Measurements from ENCODE around the gene KRTAP13-2. TPM values are rescaled to one million over a fixed set of nuclear protein-coding genes. Genes with fewer than 3 reads are reported as not detected.

The KRTAP13-2 gene
- total and polyA plus RNA-seq, 10 of the 15 experiments (the other 5 are each of a cell fraction or from before 2014, with no cell fraction given) = not detected

GRCh38 chr21:30332681-30333080 lies 39.4 kb downstream of the KRTAP13-2 start:
- DNase-seq (ENCODE audit: low read depth, low spot score) = no peak
- 35% methylated on average over 2 of the region's 2 CpGs for WGBS (ENCODE audit: insufficient coverage, insufficient replicate concordance, low lambda C conversion rate, missing lambda C conversion rate)
- no peak for FAIRE-seq
- Histone ChIP-seq H4K20me1 (ENCODE audit: control insufficient read depth, insufficient read depth) (no peaks in the 10 kb centered on the region), H3K79me2 (ENCODE audit: control insufficient read depth, insufficient read depth, low read length) (no peaks in the 10 kb centered on the region), H3K27ac (ENCODE audit: control insufficient read depth, insufficient read depth) (no peak overlapping the region), H3K9ac (ENCODE audit: control insufficient read depth, insufficient read depth, low read length) (no peak overlapping the region), H3K4me2 (ENCODE audit: control insufficient read depth, insufficient read depth) (no peak overlapping the region), H3K36me3 (ENCODE audit: control insufficient read depth in 2 of 2, insufficient read depth in 2 of 2, low read length in 1 of 2) (no peaks in the 10 kb centered on the region), H3K4me3 (no peak overlapping the region), H3K4me1 (ENCODE audit: control insufficient read depth, insufficient read depth, low read length) (no peaks in the 10 kb centered on the region), H3K27me3 (replicated peaks in 1 of 2; ENCODE audit: control insufficient read depth in 2 of 2, insufficient read depth in 2 of 2, low read length in 1 of 2) (no peaks in the 10 kb centered on the region), H2AFZ (ENCODE audit: control insufficient read depth, low read depth, low read length) (no peak overlapping the region), H3K9me3 (replicated peaks; ENCODE audit: control insufficient read depth, insufficient read depth, low read length) (no peaks in the 10 kb centered on the region)
- in situ Hi-C loops (cut with MboI) (no loop called here), intact Hi-C loops (cut with micrococcal nuclease; ENCODE audit: unreplicated experiment) (no loop called here)
- POLR2A ChIA-PET = no interaction called here
- no peak for ATAC-seq
- RAD21 ChIA-PET (ENCODE audit: unreplicated experiment) = no interaction called here
- CTCF ChIA-PET = no interaction called here
- BruUV-seq (replicated peaks) = no TSS peak
- SMC1A ChIA-PET (ENCODE audit: uncharacterized antibody, unreplicated experiment) = no interaction called here
- TF ChIP-seq SP1 (IDR thresholded peaks at IDR 0.05; ENCODE audit: low read depth, low read length) (no peak), MYB (IDR thresholded peaks at IDR 0.05; ENCODE audit: borderline replicate concordance, low read depth, low read length) (no peak), E4F1 (IDR thresholded peaks at IDR 0.05; ENCODE audit: borderline replicate concordance, partially characterized antibody) (no peak), NR2C1 (IDR thresholded peaks at IDR 0.05) (no peak), ESRRA (IDR thresholded peaks at IDR 0.05; ENCODE audit: low read length) (no peak), MEF2B (IDR thresholded peaks at IDR 0.05; ENCODE audit: partially characterized antibody, poor library complexity, severe bottlenecking) (no peak), ZNF207 (IDR thresholded peaks at IDR 0.05; ENCODE audit: borderline replicate concordance) (no peak), CREM (IDR thresholded peaks at IDR 0.05; ENCODE audit: low read depth) (no peak), ZNF384 (IDR thresholded peaks at IDR 0.05; ENCODE audit: borderline replicate concordance, low read depth, low read length) (no peak), MAX (IDR thresholded peaks at IDR 0.05; ENCODE audit: low read depth, low read length) (no peak), IKZF2 (IDR thresholded peaks at IDR 0.05) (no peak), ZNF592 (IDR thresholded peaks at IDR 0.05) (no peak), ZZZ3 (IDR thresholded peaks at IDR 0.05; ENCODE audit: control insufficient read depth, insufficient read length, low read depth) (no peak), TCF7 (IDR thresholded peaks at IDR 0.05; ENCODE audit: borderline replicate concordance) (no peak)
- TF ChIP-seq, protein P1, sequence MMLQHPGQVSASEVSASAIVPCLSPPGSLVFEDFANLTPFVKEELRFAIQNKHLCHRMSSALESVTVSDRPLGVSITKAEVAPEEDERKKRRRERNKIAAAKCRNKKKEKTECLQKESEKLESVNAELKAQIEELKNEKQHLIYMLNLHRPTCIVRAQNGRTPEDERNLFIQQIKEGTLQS (IDR thresholded peaks at IDR 0.05; ENCODE audit: borderline replicate concordance, extremely low read depth, low read depth, low read length) = no peak
- TF ChIP-seq, protein P2, sequence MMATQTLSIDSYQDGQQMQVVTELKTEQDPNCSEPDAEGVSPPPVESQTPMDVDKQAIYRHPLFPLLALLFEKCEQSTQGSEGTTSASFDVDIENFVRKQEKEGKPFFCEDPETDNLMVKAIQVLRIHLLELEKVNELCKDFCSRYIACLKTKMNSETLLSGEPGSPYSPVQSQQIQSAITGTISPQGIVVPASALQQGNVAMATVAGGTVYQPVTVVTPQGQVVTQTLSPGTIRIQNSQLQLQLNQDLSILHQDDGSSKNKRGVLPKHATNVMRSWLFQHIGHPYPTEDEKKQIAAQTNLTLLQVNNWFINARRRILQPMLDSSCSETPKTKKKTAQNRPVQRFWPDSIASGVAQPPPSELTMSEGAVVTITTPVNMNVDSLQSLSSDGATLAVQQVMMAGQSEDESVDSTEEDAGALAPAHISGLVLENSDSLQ (IDR thresholded peaks at IDR 0.05) = no peak
